Measurements from ENCODE around the gene SKOR2.
"Not testable (repeated sequence)": the region's sequence is repeated elsewhere in the genome, so short reads cannot be mapped to it uniquely, and the experiment has no call there.

The SKOR2 gene

GRCh38 chr18:47204908-47205522 lies 46.4 kb downstream of the SKOR2 start:
- peak in 1 of 3 donors; percentile 8 for DNase-seq
- no peaks in the 10 kb centered on the region for H3K4me1 ChIP-seq (ENCODE audit: control insufficient read depth, insufficient read depth, low read length, poor library complexity, severe bottlenecking)
- no peaks in the 10 kb centered on the region for H3K9me3 ChIP-seq (ENCODE audit: control insufficient read depth, low read length)
- no peak overlapping the region for H3K4me3 ChIP-seq (ENCODE audit: insufficient read depth, low read depth, low read length, poor library complexity, severe bottlenecking)
- no peaks in the 10 kb centered on the region for H3K36me3 ChIP-seq (ENCODE audit: control insufficient read depth, insufficient read depth, low read length)
- no peaks in the 10 kb centered on the region for H3K27me3 ChIP-seq (replicated peaks; ENCODE audit: control insufficient read depth, insufficient read depth, low read length, poor library complexity, severe bottlenecking)
- H3K27ac ChIP-seq (ENCODE audit: insufficient read depth, low read length, poor library complexity, severe bottlenecking) = no peak overlapping the region

- Histone ChIP-seq H3K9me3 (ENCODE audit: control insufficient read depth, low read length) (no peaks in the 10 kb centered on the region), H3K36me3 (ENCODE audit: control insufficient read depth, insufficient read depth, low read length) (no peaks in the 10 kb centered on the region), H3K4me1 (ENCODE audit: control insufficient read depth, insufficient read depth, low read length, poor library complexity, severe bottlenecking) (no peaks in the 10 kb centered on the region), H3K27me3 (replicated peaks; ENCODE audit: control insufficient read depth, insufficient read depth, low read length, poor library complexity, severe bottlenecking) (no peaks in the 10 kb centered on the region), H3K27ac (ENCODE audit: insufficient read depth, low read length, poor library complexity, severe bottlenecking) (no peak overlapping the region), H3K4me3 (ENCODE audit: insufficient read depth, low read depth, low read length, poor library complexity, severe bottlenecking) (no peak overlapping the region)
- DNase-seq = no peak
Measured at GRCh38 chr18:47203626-47204464, 47.6 kb downstream of the SKOR2 start.

GRCh38 chr18:47195961-47196360 lies 55.5 kb downstream of the SKOR2 start:
- H3K4me3 ChIP-seq (ENCODE audit: insufficient read depth, low read depth, low read length, poor library complexity, severe bottlenecking); DNase-seq; H3K27ac ChIP-seq (ENCODE audit: insufficient read depth, low read length, poor library complexity, severe bottlenecking); H3K27me3 ChIP-seq (replicated peaks; ENCODE audit: control insufficient read depth, insufficient read depth, low read length, poor library complexity, severe bottlenecking); H3K36me3 ChIP-seq (ENCODE audit: control insufficient read depth, insufficient read depth, low read length); H3K4me1 ChIP-seq (ENCODE audit: control insufficient read depth, insufficient read depth, low read length, poor library complexity, severe bottlenecking); H3K9me3 ChIP-seq (ENCODE audit: control insufficient read depth, low read length): not testable (repeated sequence)

GRCh38 chr18:47191961-47192360 lies 59.5 kb downstream of the SKOR2 start:
- Histone ChIP-seq H3K4me3 (ENCODE audit: insufficient read depth, low read depth, low read length, poor library complexity, severe bottlenecking) (no peak overlapping the region), H3K27me3 (replicated peaks; ENCODE audit: control insufficient read depth, insufficient read depth, low read length, poor library complexity, severe bottlenecking) (peaks cover 2% of the 10 kb centered on the region), H3K36me3 (ENCODE audit: control insufficient read depth, insufficient read depth, low read length) (no peaks in the 10 kb centered on the region), H3K27ac (ENCODE audit: insufficient read depth, low read length, poor library complexity, severe bottlenecking) (no peak overlapping the region), H3K9me3 (ENCODE audit: control insufficient read depth, low read length) (no peaks in the 10 kb centered on the region), H3K4me1 (ENCODE audit: control insufficient read depth, insufficient read depth, low read length, poor library complexity, severe bottlenecking) (no peaks in the 10 kb centered on the region)
- no peak for DNase-seq

GRCh38 chr18:47187721-47188120 lies 63.7 kb downstream of the SKOR2 start:
- Histone ChIP-seq H3K4me1 (ENCODE audit: control insufficient read depth, insufficient read depth, low read length, poor library complexity, severe bottlenecking) (no peaks in the 10 kb centered on the region), H3K36me3 (ENCODE audit: control insufficient read depth, insufficient read depth, low read length) (no peaks in the 10 kb centered on the region), H3K9me3 (ENCODE audit: control insufficient read depth, low read length) (no peaks in the 10 kb centered on the region), H3K27ac (ENCODE audit: insufficient read depth, low read length, poor library complexity, severe bottlenecking) (no peak overlapping the region), H3K27me3 (replicated peaks; ENCODE audit: control insufficient read depth, insufficient read depth, low read length, poor library complexity, severe bottlenecking) (peaks cover 2% of the 10 kb centered on the region), H3K4me3 (ENCODE audit: insufficient read depth, low read depth, low read length, poor library complexity, severe bottlenecking) (no peak overlapping the region)
- no peak for DNase-seq

- no peaks in the 10 kb centered on the region for H3K4me1 ChIP-seq (ENCODE audit: control insufficient read depth, insufficient read depth, low read length, poor library complexity, severe bottlenecking)
- no peak for DNase-seq
- no peaks in the 10 kb centered on the region for H3K9me3 ChIP-seq (ENCODE audit: control insufficient read depth, low read length)
- no peak overlapping the region for H3K27ac ChIP-seq (ENCODE audit: insufficient read depth, low read length, poor library complexity, severe bottlenecking)
- H3K36me3 ChIP-seq (ENCODE audit: control insufficient read depth, insufficient read depth, low read length) = no peaks in the 10 kb centered on the region
- no peak overlapping the region for H3K4me3 ChIP-seq (ENCODE audit: insufficient read depth, low read depth, low read length, poor library complexity, severe bottlenecking)
- H3K27me3 ChIP-seq (replicated peaks; ENCODE audit: control insufficient read depth, insufficient read depth, low read length, poor library complexity, severe bottlenecking) = no peaks in the 10 kb centered on the region
Measured at GRCh38 chr18:47184419-47185050, 66.9 kb downstream of the SKOR2 start.

GRCh38 chr18:47182156-47182555 lies 69.3 kb downstream of the SKOR2 start:
- not testable (repeated sequence) for H3K27ac ChIP-seq (ENCODE audit: insufficient read depth, low read length, poor library complexity, severe bottlenecking); H3K4me3 ChIP-seq (ENCODE audit: insufficient read depth, low read depth, low read length, poor library complexity, severe bottlenecking); H3K4me1 ChIP-seq (ENCODE audit: control insufficient read depth, insufficient read depth, low read length, poor library complexity, severe bottlenecking); DNase-seq; H3K9me3 ChIP-seq (ENCODE audit: control insufficient read depth, low read length); H3K27me3 ChIP-seq (replicated peaks; ENCODE audit: control insufficient read depth, insufficient read depth, low read length, poor library complexity, severe bottlenecking); H3K36me3 ChIP-seq (ENCODE audit: control insufficient read depth, insufficient read depth, low read length)

- H3K27ac ChIP-seq (ENCODE audit: insufficient read depth, low read length, poor library complexity, severe bottlenecking) = no peak overlapping the region
- no peak overlapping the region for H3K4me3 ChIP-seq (ENCODE audit: insufficient read depth, low read depth, low read length, poor library complexity, severe bottlenecking)
- no peak for DNase-seq
- no peaks in the 10 kb centered on the region for H3K36me3 ChIP-seq (ENCODE audit: control insufficient read depth, insufficient read depth, low read length)
- no peaks in the 10 kb centered on the region for H3K4me1 ChIP-seq (ENCODE audit: control insufficient read depth, insufficient read depth, low read length, poor library complexity, severe bottlenecking)
- H3K9me3 ChIP-seq (ENCODE audit: control insufficient read depth, low read length) = no peaks in the 10 kb centered on the region
- no peaks in the 10 kb centered on the region for H3K27me3 ChIP-seq (replicated peaks; ENCODE audit: control insufficient read depth, insufficient read depth, low read length, poor library complexity, severe bottlenecking)
Measured at GRCh38 chr18:47180765-47181164, 70.7 kb downstream of the SKOR2 start.

GRCh38 chr18:47179520-47179919 lies 71.9 kb downstream of the SKOR2 start:
- H3K36me3 ChIP-seq (ENCODE audit: control insufficient read depth, insufficient read depth, low read length) = no peaks in the 10 kb centered on the region
- no peaks in the 10 kb centered on the region for H3K27me3 ChIP-seq (replicated peaks; ENCODE audit: control insufficient read depth, insufficient read depth, low read length, poor library complexity, severe bottlenecking)
- no peaks in the 10 kb centered on the region for H3K9me3 ChIP-seq (ENCODE audit: control insufficient read depth, low read length)
- no peak overlapping the region for H3K4me3 ChIP-seq (ENCODE audit: insufficient read depth, low read depth, low read length, poor library complexity, severe bottlenecking)
- H3K4me1 ChIP-seq (ENCODE audit: control insufficient read depth, insufficient read depth, low read length, poor library complexity, severe bottlenecking) = peaks cover 9% of the 10 kb centered on the region
- no peak for DNase-seq
- no peak overlapping the region for H3K27ac ChIP-seq (ENCODE audit: insufficient read depth, low read length, poor library complexity, severe bottlenecking)
